PC-3 (cell line): ENCODE data around the gene ANKRD27. TPM values are rescaled to one million over a fixed set of nuclear protein-coding genes. Genes with fewer than 3 reads are reported as not detected.

Source experiments
- ATAC-seq: fragments of 200-7000 bp; cut with Tn5 transposase; 2 replicates; pipeline ENCODE4 v1.9.1; 2020; ENCODE audit warnings: mild to moderate bottlenecking, moderate library complexity
- BruUV-seq: library from RNA; stranded (reverse); fragments of 400-500 nt; replicated peaks from 2 replicates; lab custom pipeline; 2021; lab: Mats Ljungman, UMichigan
- CTCF ChIA-PET: fragments of 300-600 bp; sonication (Branson Sonifier 250); formaldehyde crosslinking; loops from one replicate; lab custom pipeline; 2022; ENCODE audit warnings: antibody characterized with exemption; lab: Charles Lee
- POLR2A ChIA-PET: fragments of 300-600 bp; sonication (Branson Sonifier 250); formaldehyde crosslinking; loops from one replicate; lab custom pipeline; 2022; ENCODE audit warnings: antibody characterized with exemption; ENCODE audit not compliant: unreplicated experiment; lab: Charles Lee
- DNase-seq: peaks from one replicate; pipeline ENCODE4 v3.0.0-alpha.2; 2015
- H2AFZ ChIP-seq: fragments of 300-600 bp; sonication (generic); 2 replicates; pipeline ENCODE4 v1.6.0; 2016; ENCODE audit warnings: antibody characterized with exemption, low read length
- H3F3A ChIP-seq: fragments of 300-600 bp; sonication (generic); one replicate; pipeline ENCODE4 v1.6.0; 2017; ENCODE audit warnings: antibody characterized with exemption, low read length, control low read depth, mild to moderate bottlenecking; ENCODE audit not compliant: unreplicated experiment
- H3K27ac ChIP-seq: fragments of 300-600 bp; sonication (generic); 2 replicates; pipeline ENCODE4 v1.5.1; 2016; ENCODE audit warnings: mild to moderate bottlenecking, low read length
- H3K27me3 ChIP-seq: fragments of 300-600 bp; sonication (generic); 2 replicates; pipeline ENCODE4 v1.6.1; 2016; ENCODE audit warnings: low read length, mixed read lengths
- H3K36me3 ChIP-seq: fragments of 300-600 bp; sonication (generic); 2 replicates; pipeline ENCODE4 v1.6.1; 2016; ENCODE audit warnings: low read depth, mixed run types, low read length, mixed read lengths
- H3K4me1 ChIP-seq: fragments of 300-600 bp; sonication (generic); 2 replicates; pipeline ENCODE4 v1.5.1; 2016; ENCODE audit warnings: low read length; ENCODE audit not compliant: insufficient read depth
- H3K4me2 ChIP-seq: fragments of 300-600 bp; sonication (generic); 2 replicates; pipeline ENCODE4 v1.6.0; 2016; ENCODE audit warnings: low read length
- H3K4me3 ChIP-seq: fragments of 300-600 bp; sonication (generic); 2 replicates; pipeline ENCODE4 v1.5.1; 2016; ENCODE audit warnings: mild to moderate bottlenecking, low read length, mixed read lengths
- H3K79me2 ChIP-seq: fragments of 300-600 bp; sonication (generic); 2 replicates; pipeline ENCODE4 v1.6.1; 2017; ENCODE audit warnings: low read length, mixed read lengths
- H3K9ac ChIP-seq: fragments of 300-600 bp; sonication (generic); 2 replicates; pipeline ENCODE4 v1.6.0; 2016; ENCODE audit warnings: mild to moderate bottlenecking, low read length
- H3K9me2 ChIP-seq: fragments of 300-600 bp; sonication (generic); replicated peaks from 2 replicates; pipeline ENCODE4 v1.6.1; 2016; ENCODE audit warnings: mixed run types, low read length, mixed read lengths
- H3K9me3 ChIP-seq: fragments of 300-600 bp; sonication (generic); 2 replicates; pipeline ENCODE4 v1.6.1; 2016; ENCODE audit warnings: low read length, mixed read lengths
- H4K20me1 ChIP-seq: fragments of 300-600 bp; sonication (generic); 2 replicates; pipeline ENCODE4 v1.6.1; 2016; ENCODE audit warnings: low read length, mixed read lengths
- CTCF ChIP-seq: fragments of 300-600 bp; sonication (generic); conservative IDR thresholded peaks from 2 replicates; pipeline ENCODE4 v1.5.1; 2017; ENCODE audit warnings: antibody characterized with exemption, low read depth, mild to moderate bottlenecking, low read length
- EZH2 ChIP-seq: fragments of 300-600 bp; sonication (generic); IDR thresholded peaks from one replicate; pipeline ENCODE4 v1.6.1; 2017; ENCODE audit warnings: antibody characterized with exemption, mild to moderate bottlenecking, low read length; ENCODE audit not compliant: unreplicated experiment
- EZH2phosphoT487 ChIP-seq: fragments of 300-600 bp; sonication (generic); IDR thresholded peaks from 2 replicates; pipeline ENCODE4 v1.6.1; 2018; ENCODE audit warnings: mild to moderate bottlenecking, antibody characterized with exemption, low read length, borderline replicate concordance
- intact Hi-C: fragments of 100-400 bp; cut with micrococcal nuclease; formaldehyde crosslinking; loops from 2 replicates; pipeline ENCODE4 v1.9.0; 2023
- total RNA-seq: library from RNA; depleted of rRNA; stranded (reverse); fragments of >200 nt; gene quantifications from 2 replicates; pipeline ENCODE4 v1.2.3, GENCODE V29; 2014

The ANKRD27 gene
- total RNA-seq, 1 experiment from 2014 or later: 14.3 TPM

GRCh38 chr19:32611161-32611560, 63.8 kb downstream of the ANKRD27 start:
- no peak for DNase-seq
- no peak overlapping the region for H3K4me3 ChIP-seq
- POLR2A ChIA-PET: no interaction called here
- intact Hi-C loops: no loop called here
- CTCF ChIA-PET: no interaction called here
- H3K4me1 ChIP-seq: no peaks in the 10 kb centered on the region
- H3K27ac ChIP-seq: no peak overlapping the region
- H4K20me1 ChIP-seq: no peaks in the 10 kb centered on the region
- no peaks in the 10 kb centered on the region for H3K9me3 ChIP-seq
- H3K9me2 ChIP-seq: no peaks in the 10 kb centered on the region
- TF ChIP-seq CTCF: no peak
- no peak for TF ChIP-seq EZH2
- TF ChIP-seq EZH2phosphoT487: no peak
- H3K4me2 ChIP-seq: no peak overlapping the region
- H3K9ac ChIP-seq: no peak overlapping the region
- H2AFZ ChIP-seq: no peak overlapping the region
- no TSS peak for BruUV-seq
- no peak for ATAC-seq
- H3F3A ChIP-seq: no peaks in the 10 kb centered on the region
- H3K27me3 ChIP-seq: no peaks in the 10 kb centered on the region
- peaks cover 24% of the 10 kb centered on the region for H3K36me3 ChIP-seq
- no peaks in the 10 kb centered on the region for H3K79me2 ChIP-seq

DNA sequence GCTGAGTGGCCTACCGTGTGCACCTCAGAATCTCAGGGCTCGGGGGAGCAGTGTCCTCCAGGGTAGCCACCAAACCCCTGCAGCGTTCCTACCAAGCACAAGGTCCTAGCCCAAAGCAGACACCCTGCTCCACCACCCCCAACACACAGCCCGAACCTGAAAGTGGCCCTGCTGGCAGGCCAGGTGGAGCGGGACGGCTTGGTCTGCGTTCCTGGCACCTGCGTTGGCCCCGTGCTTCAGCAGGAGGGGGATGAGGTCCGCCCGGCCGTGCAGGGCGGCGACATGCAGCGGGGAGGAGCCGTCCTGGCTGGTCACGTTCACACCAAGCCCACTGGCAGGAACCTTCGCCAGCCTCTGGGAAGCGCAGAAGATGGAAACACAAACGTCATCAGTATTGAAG, 67.5 kb downstream of the ANKRD27 start:
- DNase-seq (no peak), ATAC-seq (no peak)
- Histone ChIP-seq H3K4me2 (no peak overlapping the region), H3K27ac (no peak overlapping the region), H3F3A (no peaks in the 10 kb centered on the region), H2AFZ (no peak overlapping the region), H3K9me3 (no peaks in the 10 kb centered on the region), H4K20me1 (no peaks in the 10 kb centered on the region), H3K79me2 (no peaks in the 10 kb centered on the region), H3K36me3 (peaks cover 7% of the 10 kb centered on the region), H3K27me3 (no peaks in the 10 kb centered on the region), H3K4me3 (no peak overlapping the region), H3K4me1 (no peaks in the 10 kb centered on the region), H3K9ac (no peak overlapping the region), H3K9me2 (no peaks in the 10 kb centered on the region)
- ChIA-PET CTCF (no interaction called here), POLR2A (no interaction called here)
- BruUV-seq: no TSS peak
- no peak for TF ChIP-seq CTCF
- TF ChIP-seq EZH2phosphoT487: no peak
- no peak for TF ChIP-seq EZH2
- intact Hi-C loops: no loop called here

GRCh38 chr19:32606289-32606688, 68.7 kb downstream of the ANKRD27 start:
- no TSS peak for BruUV-seq
- no peak overlapping the region for H3K4me2 ChIP-seq
- no peaks in the 10 kb centered on the region for H3K79me2 ChIP-seq
- H3K4me1 ChIP-seq: no peaks in the 10 kb centered on the region
- no peak for ATAC-seq
- H3K36me3 ChIP-seq: no peaks in the 10 kb centered on the region
- H3K27me3 ChIP-seq: no peaks in the 10 kb centered on the region
- no peak overlapping the region for H3K9ac ChIP-seq
- no peak overlapping the region for H3K4me3 ChIP-seq
- ChIA-PET POLR2A (no interaction called here), CTCF (no interaction called here)
- no peaks in the 10 kb centered on the region for H3K9me2 ChIP-seq
- H3F3A ChIP-seq: no peaks in the 10 kb centered on the region
- H3K27ac ChIP-seq: no peak overlapping the region
- no peak for DNase-seq
- no peaks in the 10 kb centered on the region for H3K9me3 ChIP-seq
- intact Hi-C loops: no loop called here
- H2AFZ ChIP-seq: no peak overlapping the region
- no peaks in the 10 kb centered on the region for H4K20me1 ChIP-seq
- TF ChIP-seq EZH2 (no peak), EZH2phosphoT487 (no peak), CTCF (no peak)
